ENCODE measurements around the gene ASS1.

ASS1 gene

DNA sequence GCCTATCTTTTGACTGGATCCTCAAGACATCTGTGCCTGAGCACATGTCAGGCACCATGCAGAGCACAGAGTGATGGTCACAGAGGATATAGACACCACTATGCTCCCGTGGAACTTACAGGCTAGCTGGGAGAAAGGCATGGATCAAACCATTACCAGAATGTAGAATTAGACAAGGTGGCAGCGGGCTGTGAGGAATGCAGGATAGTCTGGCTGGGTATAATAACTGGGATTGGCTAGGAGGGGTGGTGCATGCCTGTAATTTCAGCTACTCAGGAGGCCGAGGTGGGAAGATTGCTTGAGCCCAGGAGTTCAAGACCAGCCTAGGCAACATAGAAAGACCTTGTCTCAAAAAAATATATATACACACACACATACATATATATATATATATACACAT is 50.3 kb downstream of the ASS1 start:
- H3K36me3 Mint-ChIP-seq (ENCODE audit: low read depth) = no peaks in the 10 kb centered on the region
- peaks cover 6% of the 10 kb centered on the region for H3K9me3 Mint-ChIP-seq
- H3K4me3 Mint-ChIP-seq = no peak overlapping the region
- no peak for DNase-seq
- no peak overlapping the region for H3K27ac Mint-ChIP-seq
- no peaks in the 10 kb centered on the region for H3K4me1 Mint-ChIP-seq (ENCODE audit: low read depth)
- peaks cover 20% of the 10 kb centered on the region for H3K27me3 Mint-ChIP-seq

DNA sequence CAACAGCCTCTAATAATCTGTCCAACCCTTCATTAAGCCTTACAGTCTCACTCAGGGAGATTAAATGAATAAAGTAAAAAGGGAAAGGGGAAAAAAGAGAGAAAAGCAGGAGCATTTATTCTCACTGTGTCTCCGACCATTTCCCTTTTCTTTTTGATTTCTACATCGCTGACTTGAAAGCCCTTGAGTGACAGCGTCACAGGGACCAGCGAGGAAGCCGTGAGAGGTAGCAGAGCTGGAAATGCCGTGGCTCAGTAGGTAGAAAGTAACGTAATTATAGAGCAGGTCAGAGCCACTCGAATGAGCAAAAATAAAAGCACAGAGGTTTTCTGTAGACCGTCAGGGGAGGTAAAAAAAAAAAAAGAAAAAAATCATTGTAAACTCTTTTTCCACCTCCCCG is 52.4 kb downstream of the ASS1 start:
- H3K36me3 Mint-ChIP-seq (ENCODE audit: low read depth) = no peaks in the 10 kb centered on the region
- no peaks in the 10 kb centered on the region for H3K4me1 Mint-ChIP-seq (ENCODE audit: low read depth)
- H3K27me3 Mint-ChIP-seq = peaks cover 17% of the 10 kb centered on the region
- no peak overlapping the region for H3K4me3 Mint-ChIP-seq
- peaks cover 6% of the 10 kb centered on the region for H3K9me3 Mint-ChIP-seq
- no peak overlapping the region for H3K27ac Mint-ChIP-seq
- DNase-seq = no peak

DNA sequence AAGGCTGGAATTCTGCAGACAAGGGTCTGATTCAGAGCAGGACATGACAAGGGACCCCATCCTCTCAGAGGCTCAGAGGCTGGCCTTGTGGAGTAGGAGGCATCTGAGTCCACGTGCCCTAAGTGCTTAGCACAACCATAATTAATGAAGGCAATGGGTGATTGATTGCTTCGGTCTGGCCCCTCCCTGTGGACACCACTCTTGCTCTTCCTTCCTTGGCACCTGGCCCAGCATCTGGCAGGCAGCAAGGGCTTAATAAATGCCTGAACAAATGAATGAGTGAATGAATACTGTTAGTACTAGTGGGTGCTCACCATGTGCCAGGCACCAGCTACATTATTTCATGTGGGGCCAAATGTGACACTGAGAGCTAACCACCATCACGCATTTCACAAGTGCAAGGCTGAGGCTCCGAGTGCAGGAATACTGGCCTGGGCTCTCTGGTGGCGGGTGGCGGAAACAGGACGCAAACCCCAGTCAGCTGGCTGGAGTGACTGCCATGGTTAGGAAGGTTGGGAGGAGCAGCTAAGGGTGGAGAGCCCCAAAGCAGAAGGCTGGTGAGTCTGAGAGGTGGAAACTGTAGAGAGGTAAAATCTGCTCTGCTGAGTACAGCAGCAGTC is 53.6 kb downstream of the ASS1 start:
- Mint-ChIP-seq H3K27me3 (peaks cover 11% of the 10 kb centered on the region), H3K27ac (no peak overlapping the region), H3K36me3 (ENCODE audit: low read depth) (no peaks in the 10 kb centered on the region), H3K4me3 (no peak overlapping the region), H3K9me3 (peaks cover 6% of the 10 kb centered on the region), H3K4me1 (ENCODE audit: low read depth) (no peaks in the 10 kb centered on the region)
- DNase-seq = no peak

DNA sequence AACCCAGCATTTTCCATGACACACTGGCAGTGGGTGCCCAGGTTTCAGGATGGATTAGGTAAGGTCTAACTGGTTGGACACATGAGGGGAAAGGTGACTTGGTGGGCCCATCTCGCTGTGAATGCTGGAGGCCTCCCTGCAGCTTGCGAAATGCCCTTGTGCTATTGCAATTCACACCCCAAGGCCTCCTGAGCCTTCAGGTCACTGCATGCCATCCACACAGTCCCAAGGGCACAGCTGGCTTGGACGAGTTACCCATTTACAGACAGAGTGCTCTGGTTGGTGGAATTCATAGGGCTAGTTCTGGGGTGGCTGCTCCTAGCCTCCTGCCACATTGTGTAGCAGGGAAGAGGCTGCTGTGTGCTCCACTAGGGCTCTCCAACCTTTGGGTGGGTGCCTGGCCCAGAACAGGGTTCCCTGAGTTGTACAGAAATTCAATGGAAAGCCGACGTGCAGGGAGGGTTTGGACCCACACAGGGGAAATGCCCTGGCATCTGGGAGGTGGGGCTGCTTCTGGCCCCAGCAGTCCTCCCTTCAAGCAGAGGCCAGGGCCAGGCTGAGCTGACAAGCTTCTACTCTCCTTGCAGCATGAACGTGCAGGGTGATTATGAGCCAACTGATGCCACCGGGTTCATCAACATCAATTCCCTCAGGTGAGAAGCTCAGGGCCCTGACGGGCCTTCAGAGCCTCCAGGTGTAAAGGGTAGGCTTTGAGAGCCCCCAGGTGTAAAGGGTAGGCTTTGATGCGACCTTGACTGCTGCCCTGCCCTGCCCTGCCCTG is 54.3 kb downstream of the ASS1 start:
- Mint-ChIP-seq H3K27ac (no peak overlapping the region), H3K9me3 (peaks cover 6% of the 10 kb centered on the region), H3K36me3 (ENCODE audit: low read depth) (no peaks in the 10 kb centered on the region), H3K4me3 (no peak overlapping the region), H3K4me1 (ENCODE audit: low read depth) (no peaks in the 10 kb centered on the region), H3K27me3 (peaks cover 11% of the 10 kb centered on the region)
- DNase-seq = no peak

DNA sequence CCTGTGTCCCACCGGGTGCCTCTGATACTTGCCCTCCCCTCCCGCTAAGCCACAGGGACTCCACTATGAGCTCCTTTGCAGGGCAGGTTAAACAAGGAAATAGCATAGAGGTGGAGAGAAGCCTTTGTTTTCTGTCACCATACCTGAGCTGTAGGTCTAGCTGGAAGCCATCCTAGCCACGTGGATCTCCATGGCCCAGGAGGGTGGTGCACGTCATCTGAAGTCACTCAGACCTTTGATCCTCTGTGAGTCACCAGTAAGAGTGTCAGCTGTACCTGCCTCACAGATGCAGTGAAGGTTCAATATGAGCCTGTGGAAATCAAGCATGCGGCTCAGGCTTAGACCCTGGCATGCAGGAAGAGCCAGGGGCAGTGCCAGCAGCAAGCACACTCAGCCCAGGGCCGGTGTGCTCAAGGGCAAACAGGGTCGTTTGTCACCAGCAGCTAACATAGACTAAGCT is 55.1 kb downstream of the ASS1 start:
- no peaks in the 10 kb centered on the region for H3K4me1 Mint-ChIP-seq (ENCODE audit: low read depth)
- H3K4me3 Mint-ChIP-seq = no peak overlapping the region
- H3K36me3 Mint-ChIP-seq (ENCODE audit: low read depth) = no peaks in the 10 kb centered on the region
- DNase-seq = no peak
- H3K27ac Mint-ChIP-seq = no peak overlapping the region
- peaks cover 9% of the 10 kb centered on the region for H3K27me3 Mint-ChIP-seq
- peaks cover 4% of the 10 kb centered on the region for H3K9me3 Mint-ChIP-seq

DNA sequence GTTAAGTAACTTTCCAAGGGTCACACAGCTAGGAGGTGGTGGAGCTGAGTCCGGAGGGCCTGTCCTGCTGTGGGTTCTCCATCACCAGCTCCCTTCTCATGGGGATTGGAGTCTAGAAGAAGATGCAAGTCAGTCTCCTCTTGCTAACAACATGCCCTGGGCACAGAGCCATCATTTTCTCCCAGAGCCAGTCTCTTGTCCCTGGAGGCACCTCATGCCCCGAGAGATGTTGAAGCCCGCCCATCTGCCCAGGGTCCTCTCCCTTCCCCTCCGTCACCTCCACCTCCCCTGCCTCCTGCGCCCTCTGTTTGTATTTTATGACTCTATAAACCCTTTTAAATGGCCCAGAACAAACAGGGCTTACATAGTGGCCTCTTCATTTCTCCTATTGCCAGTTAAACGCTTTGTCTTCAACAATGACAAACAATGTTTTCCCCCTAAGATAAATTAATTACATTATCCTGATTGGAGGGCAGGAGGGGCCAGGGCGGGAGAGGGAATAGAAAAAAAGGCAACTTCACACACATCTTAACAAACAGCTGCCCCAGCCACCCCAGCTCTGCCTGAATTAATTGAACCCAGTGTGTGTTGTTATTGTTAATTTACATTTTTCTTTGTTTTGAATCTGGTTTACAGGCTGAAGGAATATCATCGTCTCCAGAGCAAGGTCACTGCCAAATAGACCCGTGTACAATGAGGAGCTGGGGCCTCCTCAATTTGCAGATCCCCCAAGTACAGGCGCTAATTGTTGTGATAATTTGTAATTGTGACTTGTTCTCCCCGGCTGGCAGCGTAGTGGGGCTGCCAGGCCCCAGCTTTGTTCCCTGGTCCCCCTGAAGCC is 55.8 kb downstream of the ASS1 start:
- Mint-ChIP-seq H3K4me3 (no peak overlapping the region), H3K27ac (no peak overlapping the region), H3K36me3 (ENCODE audit: low read depth) (no peaks in the 10 kb centered on the region), H3K4me1 (ENCODE audit: low read depth) (no peaks in the 10 kb centered on the region), H3K9me3 (no peaks in the 10 kb centered on the region), H3K27me3 (peaks cover 4% of the 10 kb centered on the region)
- DNase-seq = no peak

DNA sequence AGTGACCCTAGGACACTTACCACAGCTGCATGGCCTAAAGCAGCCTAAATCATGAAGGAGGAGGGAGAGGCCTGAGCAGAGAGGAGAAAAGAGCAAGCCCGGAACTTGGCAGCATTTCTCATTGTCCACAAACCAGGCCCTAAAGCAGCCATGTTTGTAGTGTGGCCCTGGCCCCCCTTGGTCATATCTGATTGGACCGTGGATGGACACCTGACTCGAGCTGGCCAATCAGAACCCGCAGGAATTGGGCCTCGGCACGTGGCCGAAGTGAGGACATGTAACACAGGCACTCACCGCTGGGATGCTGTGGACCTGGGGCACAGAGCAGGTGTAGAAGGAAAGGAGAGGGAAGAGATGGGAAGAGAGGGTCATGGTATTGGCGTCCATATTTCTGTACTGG is 56.9 kb downstream of the ASS1 start:
- no peaks in the 10 kb centered on the region for H3K27me3 Mint-ChIP-seq
- DNase-seq = no peak
- no peak overlapping the region for H3K4me3 Mint-ChIP-seq
- H3K27ac Mint-ChIP-seq = no peak overlapping the region
- no peaks in the 10 kb centered on the region for H3K9me3 Mint-ChIP-seq
- no peaks in the 10 kb centered on the region for H3K4me1 Mint-ChIP-seq (ENCODE audit: low read depth)
- no peaks in the 10 kb centered on the region for H3K36me3 Mint-ChIP-seq (ENCODE audit: low read depth)

DNA sequence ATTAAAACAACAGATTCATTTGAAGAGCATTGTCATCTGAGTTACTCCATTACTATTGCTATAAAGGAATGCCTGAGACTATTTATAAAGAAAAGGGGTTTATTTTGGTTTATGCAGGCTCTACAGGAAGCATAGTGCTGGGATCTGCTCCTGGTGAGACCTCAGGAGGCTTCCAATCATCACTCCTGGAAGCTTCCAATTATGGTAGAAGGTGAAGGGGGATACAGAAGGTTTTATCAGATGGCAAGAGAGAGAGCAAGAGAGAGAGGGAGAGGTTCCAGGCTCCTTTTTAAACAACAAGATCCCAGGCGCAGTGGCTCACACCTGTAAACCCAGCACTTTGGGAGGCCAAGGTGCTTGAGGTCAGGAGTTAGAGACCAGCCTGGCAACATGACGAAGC is 63.5 kb downstream of the ASS1 start:
- H3K9me3 Mint-ChIP-seq = peaks cover 6% of the 10 kb centered on the region
- no peaks in the 10 kb centered on the region for H3K36me3 Mint-ChIP-seq (ENCODE audit: low read depth)
- H3K4me3 Mint-ChIP-seq = no peak overlapping the region
- no peaks in the 10 kb centered on the region for H3K4me1 Mint-ChIP-seq (ENCODE audit: low read depth)
- H3K27ac Mint-ChIP-seq = no peak overlapping the region
- DNase-seq = no peak
- H3K27me3 Mint-ChIP-seq = no peaks in the 10 kb centered on the region

DNA sequence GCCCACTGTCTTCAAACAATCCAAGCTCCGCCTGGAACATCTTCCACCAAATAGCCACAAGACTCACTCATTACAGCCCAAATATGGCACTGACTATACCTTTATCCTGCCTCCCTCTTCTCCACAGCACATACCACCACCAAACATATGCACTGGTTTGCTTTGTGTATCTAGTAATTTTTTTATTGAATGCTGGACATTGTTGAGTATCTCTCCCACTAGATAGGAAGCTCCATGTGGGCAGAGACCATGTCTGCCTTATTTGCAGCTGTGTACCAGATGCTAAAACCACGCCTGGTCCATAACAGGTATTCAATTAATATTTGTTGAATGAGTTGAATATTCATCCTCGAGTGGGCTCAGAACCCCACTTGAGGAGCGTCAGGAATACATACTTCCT is 67.4 kb downstream of the ASS1 start:
- no peak overlapping the region for H3K4me3 Mint-ChIP-seq
- H3K36me3 Mint-ChIP-seq (ENCODE audit: low read depth) = no peaks in the 10 kb centered on the region
- DNase-seq = no peak
- no peak overlapping the region for H3K27ac Mint-ChIP-seq
- peaks cover 6% of the 10 kb centered on the region for H3K9me3 Mint-ChIP-seq
- peaks cover 9% of the 10 kb centered on the region for H3K27me3 Mint-ChIP-seq
- H3K4me1 Mint-ChIP-seq (ENCODE audit: low read depth) = no peaks in the 10 kb centered on the region

DNA sequence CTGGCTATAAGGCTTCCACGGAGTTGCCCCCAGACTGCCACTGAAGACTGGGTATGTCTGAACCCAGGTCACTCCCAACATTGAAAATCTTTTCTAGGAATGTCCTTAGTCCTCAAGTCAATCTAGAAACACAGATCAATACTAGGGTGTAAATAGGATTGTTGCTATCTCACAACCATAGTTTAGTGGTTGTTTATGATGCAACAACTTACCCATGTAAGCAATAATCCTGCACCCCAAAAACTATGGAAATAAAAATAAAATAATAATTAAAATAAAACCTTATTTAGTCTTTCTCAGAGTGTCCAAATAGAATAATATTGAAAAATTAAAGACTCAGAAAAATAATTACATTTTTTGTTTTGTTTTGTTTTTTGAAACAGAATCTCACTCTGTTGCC is 68.3 kb downstream of the ASS1 start:
- no peak for DNase-seq
- H3K27ac Mint-ChIP-seq = no peak overlapping the region
- H3K4me1 Mint-ChIP-seq (ENCODE audit: low read depth) = no peaks in the 10 kb centered on the region
- H3K36me3 Mint-ChIP-seq (ENCODE audit: low read depth) = no peaks in the 10 kb centered on the region
- H3K27me3 Mint-ChIP-seq = peaks cover 17% of the 10 kb centered on the region
- peaks cover 6% of the 10 kb centered on the region for H3K9me3 Mint-ChIP-seq
- H3K4me3 Mint-ChIP-seq = no peak overlapping the region

DNA sequence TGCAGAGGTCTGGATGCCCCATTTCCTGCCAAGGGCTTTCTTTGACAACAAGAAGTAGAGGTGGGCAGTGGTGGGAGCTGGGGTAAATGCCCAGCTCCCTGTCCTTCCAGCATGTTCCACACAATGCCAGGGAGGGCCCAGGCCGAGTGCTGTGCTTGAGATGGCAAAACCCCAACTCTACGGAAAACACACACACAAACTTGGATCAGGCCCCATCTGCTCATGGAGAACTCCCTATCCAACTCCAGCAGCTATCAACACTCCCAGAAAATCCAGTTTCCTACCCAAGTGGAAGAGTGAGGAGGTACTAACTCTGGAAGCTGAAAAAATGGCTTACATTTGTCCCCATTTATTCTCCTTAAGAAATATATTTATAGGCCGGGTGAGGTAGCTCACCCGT is 73.5 kb downstream of the ASS1 start:
- no peak overlapping the region for H3K27ac Mint-ChIP-seq
- H3K36me3 Mint-ChIP-seq (ENCODE audit: low read depth) = no peaks in the 10 kb centered on the region

DNA sequence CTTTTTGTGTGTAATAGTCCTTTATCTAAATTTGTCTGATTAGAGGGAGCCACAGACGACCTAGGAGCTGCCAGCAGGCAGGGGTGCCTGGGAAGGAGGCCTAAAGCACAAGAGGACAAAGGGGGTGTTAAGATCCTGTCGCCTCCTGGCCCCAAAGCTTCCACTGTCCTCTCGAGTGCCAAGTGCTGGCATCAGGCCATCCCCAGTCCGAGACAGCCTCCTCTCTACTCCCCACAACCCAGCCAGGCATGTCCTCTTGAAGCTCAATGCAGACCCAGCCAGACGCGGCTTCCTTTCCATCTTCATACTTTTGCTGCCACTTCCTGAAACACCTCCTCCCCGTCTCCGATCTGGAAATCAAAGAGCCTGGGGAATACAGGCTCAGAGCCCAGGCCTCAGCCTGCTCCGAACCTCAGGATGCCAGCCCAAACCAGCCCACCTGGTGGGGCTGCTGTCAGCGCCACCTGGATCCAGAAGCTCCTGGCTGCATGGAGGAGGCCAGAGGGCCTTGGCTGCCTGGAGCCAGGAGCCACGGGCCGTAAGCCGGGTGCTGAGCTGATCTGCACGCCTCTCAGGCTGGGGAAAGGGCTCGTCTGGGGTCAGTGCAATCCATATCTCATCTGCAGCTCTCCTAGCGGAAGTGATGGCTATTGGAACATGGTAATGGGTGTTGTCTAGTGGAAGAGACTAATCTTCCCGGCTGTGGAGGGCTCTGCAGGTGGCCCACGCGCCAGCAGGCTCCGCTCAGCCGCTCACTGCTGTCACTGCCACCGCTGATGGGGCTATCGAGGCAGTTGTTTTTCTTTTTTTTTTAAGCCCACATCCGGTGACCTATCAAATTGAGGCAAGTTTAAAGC is 74.4 kb downstream of the ASS1 start:
- Mint-ChIP-seq H3K27me3 (peaks cover 24% of the 10 kb centered on the region), H3K36me3 (ENCODE audit: low read depth) (no peaks in the 10 kb centered on the region), H3K4me3 (no peak overlapping the region), H3K27ac (no peak overlapping the region), H3K4me1 (ENCODE audit: low read depth) (peaks cover 4% of the 10 kb centered on the region), H3K9me3 (no peaks in the 10 kb centered on the region)
- DNase-seq = no peak

More for the DNA sequence above, 73.5 kb downstream of the ASS1 start:
- no peaks in the 10 kb centered on the region for H3K9me3 Mint-ChIP-seq
- peaks cover 22% of the 10 kb centered on the region for H3K27me3 Mint-ChIP-seq
- H3K4me3 Mint-ChIP-seq = no peak overlapping the region
- peaks cover 4% of the 10 kb centered on the region for H3K4me1 Mint-ChIP-seq (ENCODE audit: low read depth)
- DNase-seq = no peak

DNA sequence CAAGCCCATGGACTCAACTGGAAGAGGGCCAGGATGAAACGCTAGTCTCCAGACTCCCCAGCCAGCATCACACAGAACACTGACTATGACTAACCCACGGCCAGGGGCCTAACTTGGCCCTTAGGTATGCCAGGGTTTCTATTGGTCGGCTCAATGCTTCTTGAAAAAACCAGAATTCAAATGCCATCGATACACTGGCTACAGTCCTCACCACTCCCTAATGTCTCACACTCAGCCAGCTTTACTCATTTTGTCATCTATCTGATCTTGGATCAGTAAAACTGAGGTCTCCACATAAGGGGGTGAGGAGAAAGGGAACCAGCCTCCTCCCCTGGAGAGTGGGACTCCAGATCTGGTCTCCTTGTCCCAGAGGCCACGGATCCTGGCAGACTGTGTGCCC is 75.2 kb downstream of the ASS1 start:
- Mint-ChIP-seq H3K27me3 (peaks cover 24% of the 10 kb centered on the region), H3K4me1 (ENCODE audit: low read depth) (peaks cover 4% of the 10 kb centered on the region), H3K36me3 (ENCODE audit: low read depth) (no peaks in the 10 kb centered on the region), H3K4me3 (no peak overlapping the region), H3K27ac (no peak overlapping the region), H3K9me3 (no peaks in the 10 kb centered on the region)
- DNase-seq = no peak

DNA sequence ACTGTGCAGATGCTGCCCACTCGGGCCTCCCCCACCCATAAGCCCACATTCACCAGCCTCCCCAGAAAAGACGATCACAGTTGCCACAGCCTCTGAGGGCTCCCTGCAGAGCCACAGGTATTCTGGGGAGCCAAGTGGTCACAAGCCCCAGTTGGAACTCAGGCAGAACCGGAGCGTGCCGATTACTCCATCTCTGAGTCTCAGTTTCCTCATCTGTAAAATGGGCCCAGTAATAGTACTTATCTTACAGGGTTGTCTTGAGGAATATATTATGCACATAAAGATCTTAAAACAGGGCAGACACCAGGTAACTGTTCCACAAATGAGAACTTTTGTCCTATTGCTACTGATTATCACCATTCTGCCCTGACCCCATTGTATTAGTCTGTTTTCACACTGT is 77.0 kb downstream of the ASS1 start:
- peaks cover 18% of the 10 kb centered on the region for H3K27me3 Mint-ChIP-seq
- no peak overlapping the region for H3K27ac Mint-ChIP-seq
- DNase-seq = no peak
- no peaks in the 10 kb centered on the region for H3K9me3 Mint-ChIP-seq
- no peaks in the 10 kb centered on the region for H3K36me3 Mint-ChIP-seq (ENCODE audit: low read depth)
- no peak overlapping the region for H3K4me3 Mint-ChIP-seq
- peaks cover 4% of the 10 kb centered on the region for H3K4me1 Mint-ChIP-seq (ENCODE audit: low read depth)
